GM21390 (cell line): ENCODE data around the gene SORL1-AS1.

Experiments
- ATAC-seq: cut with Tn5 transposase; IDR thresholded peaks from one replicate; pipeline ENCODE4 v1.9.1; 2021; ENCODE audit not compliant: unreplicated experiment

The SORL1-AS1 gene

DNA sequence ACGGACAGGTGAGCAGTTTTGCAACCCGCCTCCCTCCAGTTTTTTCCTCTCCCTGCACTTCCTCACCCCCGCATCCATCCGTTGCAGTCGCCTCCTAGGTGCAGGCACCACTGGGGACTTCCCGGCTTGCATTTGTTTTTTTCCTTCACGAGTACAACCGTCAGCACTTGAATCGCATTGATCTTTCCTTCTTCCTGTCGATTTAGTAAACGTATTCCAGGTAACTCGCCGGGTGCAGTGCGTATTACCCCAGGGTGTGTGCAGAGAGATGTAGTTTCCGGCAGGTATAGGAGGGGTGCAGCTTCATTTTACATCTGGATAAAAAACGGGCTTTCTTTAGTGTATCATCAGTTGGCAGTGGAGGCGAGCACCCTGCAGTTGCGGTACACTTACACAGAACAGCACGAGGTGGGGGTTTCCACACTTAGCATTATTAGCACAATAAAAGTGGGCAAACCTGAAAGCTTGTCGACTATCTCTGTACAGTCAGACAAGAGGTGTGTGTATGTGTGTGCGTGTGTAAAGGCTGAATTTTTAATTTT is at the start of gene SORL1-AS1:
Gene SORL1-AS1, minus strand, starts transcription at position 359 of the 542 bp plus-strand sequence.
- peak; percentile 5 for ATAC-seq

DNA sequence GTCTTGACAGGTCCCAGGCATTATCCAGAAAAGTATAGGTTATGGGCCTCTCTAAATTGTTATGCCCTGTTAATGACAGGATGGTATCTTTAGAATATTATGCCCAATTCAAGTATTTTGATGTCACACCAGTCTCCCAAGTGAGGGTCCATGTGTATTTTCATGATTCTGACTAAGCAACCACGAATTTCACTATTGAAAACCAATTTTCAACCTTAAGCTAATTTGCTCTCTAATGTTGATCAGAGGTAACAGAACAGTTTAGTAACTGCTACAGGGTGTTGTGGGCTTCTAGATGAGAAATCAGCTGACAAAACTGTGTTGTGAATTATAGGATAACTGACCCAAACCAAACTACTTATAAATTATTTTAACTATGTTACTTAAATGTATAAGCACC is 48.0 kb upstream of the SORL1-AS1 start:
- ATAC-seq = no peak

DNA sequence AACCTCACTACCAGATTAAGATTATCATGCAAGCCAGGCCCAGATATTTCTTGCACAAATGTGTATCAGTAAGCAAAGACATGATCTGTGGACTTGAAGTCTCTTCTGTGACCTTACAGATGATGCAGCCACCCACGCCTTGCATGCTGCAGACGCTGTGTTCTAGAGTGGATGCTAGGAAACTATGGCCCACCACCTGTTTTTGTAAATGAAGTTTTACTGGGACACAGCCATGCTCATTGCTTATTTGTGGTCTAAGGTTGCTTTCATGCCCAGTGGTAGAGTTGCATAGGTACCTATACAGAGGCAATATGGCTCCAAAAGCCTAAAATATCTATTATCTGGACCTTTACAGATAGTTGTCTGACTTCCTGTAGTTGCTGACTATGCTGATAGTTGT is 47.5 kb upstream of the SORL1-AS1 start:
- no peak for ATAC-seq

DNA sequence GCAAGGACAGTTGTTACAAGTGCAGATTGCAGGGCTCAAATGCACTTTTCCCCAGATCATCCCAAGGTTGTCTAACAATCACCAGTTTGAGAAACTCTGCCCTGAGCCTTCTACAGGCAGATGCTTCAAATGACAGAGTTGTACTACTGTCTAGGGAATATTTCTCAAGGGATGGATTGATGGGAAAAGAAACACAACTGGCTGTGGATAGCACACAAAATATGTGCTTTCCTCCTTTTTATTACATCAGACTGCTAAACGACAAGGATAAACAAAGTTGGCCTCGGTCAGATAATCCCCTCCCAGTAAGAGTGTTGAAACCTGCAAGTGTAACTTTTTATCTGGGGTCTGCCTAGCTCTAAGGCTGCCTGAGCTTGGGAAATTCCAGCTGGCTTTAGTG is 46.6 kb upstream of the SORL1-AS1 start:
- no peak for ATAC-seq

DNA sequence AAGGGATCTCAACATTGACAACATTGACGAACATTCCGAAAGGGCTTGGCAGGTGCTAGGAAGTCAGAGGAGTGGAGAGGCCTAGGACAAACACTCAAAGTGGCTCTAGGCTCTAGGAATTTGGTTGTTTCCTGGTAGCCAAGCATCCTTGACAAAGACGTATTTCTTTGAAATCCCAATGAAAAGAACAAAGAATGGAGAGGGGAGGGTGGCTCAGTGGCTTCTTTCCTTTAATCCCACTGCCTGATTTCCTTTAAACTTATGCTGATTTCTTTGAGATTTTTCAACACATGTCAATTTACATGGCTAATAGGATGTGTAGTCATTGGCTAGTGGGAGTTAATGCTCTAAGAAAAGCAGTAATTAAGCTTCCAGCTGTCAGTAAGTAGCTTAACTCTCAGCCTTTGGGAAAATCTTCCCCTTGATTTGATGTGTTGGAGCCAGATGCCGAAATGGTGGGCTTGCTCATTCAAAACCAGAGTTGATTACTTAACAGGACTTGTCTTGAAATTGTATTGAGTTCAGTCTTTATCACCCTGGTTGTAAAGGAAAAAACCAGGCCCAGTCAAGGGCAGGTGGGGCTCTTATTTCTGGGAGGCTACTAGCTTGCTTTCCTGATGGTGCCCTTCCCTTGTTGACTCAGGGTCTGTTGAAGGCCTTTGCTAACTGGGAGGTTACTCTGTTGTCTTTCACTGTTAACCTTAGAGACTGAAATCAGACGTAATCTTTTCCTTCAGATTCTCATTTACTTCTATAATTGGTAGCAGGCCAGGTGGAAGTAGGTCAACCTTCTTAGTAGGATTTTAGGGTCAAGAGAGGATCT is 44.6 kb upstream of the SORL1-AS1 start:
- ATAC-seq = no peak

DNA sequence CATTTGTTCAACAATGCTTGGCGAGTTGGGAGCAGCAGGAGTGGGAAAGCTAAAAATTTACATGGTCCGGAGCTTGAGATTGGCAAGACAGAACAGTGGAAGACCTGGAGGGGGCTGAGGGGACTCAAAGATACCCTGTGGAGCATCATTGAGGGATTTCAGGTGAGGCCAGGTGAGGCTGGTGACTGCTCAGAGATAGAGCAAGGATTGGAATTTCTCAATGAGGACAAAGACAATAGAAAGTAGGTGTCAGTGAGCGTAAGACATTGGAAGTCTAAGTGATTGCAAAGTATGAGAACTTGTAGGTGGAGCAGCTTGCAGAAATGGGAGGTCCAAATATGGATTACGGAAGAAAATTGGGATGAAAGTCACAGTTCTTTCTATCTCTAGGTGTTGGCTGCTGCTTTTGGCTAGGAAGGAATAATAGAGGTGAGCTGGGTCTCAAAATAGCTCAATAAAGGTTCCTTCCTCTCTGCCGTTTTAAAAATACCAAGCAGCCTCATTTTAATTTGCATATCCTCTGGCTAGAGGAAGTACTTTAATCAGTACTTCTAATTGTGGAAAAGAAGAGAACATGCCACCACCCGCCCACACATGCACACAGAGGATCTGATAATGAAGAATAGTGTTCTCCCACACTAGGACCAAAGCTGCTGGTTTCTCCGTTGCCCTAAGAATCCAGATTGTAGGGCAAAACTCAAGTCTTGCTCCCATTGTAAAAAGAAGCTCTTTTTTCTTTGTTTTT is 41.8 kb upstream of the SORL1-AS1 start:
- peak; percentile 85 for ATAC-seq

DNA sequence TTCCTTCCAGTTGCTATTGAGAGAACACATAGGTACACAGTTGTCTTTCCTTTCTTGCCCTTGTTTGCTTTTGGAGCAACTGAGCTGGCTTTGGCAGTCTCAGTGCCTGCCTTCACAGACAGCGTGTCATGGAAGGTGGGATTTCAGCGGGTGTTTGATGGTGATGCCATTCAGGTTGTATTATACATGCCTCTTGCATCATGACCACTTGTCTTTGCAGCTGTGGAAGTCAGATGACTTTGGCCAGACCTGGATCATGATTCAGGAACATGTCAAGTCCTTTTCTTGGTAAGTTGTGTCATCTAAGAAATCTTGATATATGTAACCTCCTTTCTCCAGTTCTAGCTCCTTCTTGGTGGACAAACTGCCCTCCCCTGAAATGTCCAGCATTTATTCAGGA is 37.1 kb upstream of the SORL1-AS1 start:
- ATAC-seq = no peak

DNA sequence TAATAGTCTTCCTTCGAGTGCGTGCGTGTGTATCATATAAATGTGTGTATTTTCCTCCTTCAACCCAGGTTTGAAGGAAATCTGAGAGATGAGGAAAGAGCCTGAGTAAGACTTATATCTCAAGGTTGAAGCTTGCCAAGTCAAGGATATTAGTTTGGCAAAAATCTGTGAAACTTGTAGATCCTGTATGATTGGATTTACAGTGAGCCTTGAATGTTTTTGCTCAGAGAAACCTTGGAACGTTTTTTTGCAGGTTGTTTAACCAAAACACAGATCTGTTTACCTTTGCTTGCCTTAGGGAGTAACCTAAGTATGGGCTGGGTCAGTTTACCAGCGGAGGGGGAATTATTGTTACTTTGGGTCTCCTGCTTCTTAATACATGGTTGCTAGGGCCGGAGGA is 35.9 kb upstream of the SORL1-AS1 start:
- ATAC-seq = no peak

DNA sequence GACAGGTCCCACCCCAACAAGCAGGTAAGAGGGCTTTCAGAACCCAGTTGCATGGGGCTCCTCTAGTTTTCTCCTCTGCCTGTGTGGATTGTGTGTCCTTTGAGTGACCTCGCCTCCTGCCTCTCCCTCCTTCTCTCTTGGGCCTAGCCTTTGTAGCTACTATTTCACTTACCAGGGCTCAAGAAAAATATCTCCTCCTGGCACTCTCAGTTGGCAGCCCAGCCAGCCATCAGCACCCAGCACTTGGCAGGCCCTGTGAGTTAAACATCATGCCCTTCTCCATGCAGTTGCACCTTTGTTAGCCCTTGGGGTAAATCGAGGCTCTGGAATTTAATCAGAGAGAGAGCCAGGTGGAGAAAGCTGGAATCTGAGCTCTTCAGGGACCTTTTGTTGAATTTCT is 35.4 kb upstream of the SORL1-AS1 start:
- ATAC-seq = no peak

DNA sequence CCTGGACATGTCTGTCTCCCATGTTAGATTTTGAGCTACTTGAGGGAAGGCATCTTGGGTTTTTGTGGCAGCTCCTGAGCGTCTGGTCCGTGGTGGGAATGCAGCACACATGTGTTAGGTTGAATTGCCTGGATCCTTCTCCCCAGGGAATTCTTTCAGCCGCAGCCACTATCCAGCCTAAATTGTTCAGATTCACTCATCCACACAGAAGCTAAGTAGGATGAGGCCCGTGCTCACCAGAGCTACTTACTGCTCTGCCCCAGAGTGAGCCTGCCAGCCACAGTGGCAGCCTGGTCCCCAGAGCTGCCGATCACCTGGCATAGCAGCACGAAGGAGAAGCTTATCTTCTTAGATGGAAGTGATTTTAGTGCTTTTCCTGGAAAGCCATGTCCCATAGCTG is 34.4 kb upstream of the SORL1-AS1 start:
- no peak for ATAC-seq

DNA sequence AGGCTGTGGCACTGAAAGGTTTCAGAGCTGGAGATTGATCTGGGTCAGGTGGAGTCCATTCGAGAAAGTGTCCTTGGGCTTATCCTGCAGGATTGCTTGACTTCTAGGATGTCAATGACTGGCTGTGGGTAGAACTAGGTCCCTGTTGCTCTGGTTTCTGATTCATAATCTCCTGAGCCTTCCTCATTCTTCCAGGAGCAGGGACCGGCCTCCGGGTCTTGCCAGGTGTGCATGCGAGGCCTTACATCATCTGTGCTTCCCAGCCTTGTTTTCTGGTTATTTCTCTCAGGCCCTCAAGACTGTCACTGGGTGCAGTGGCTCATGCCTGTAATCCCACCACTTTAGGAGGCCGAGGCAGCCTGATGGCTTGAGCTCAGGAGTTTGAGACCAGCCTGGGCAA is 33.3 kb upstream of the SORL1-AS1 start:
- no peak for ATAC-seq

DNA sequence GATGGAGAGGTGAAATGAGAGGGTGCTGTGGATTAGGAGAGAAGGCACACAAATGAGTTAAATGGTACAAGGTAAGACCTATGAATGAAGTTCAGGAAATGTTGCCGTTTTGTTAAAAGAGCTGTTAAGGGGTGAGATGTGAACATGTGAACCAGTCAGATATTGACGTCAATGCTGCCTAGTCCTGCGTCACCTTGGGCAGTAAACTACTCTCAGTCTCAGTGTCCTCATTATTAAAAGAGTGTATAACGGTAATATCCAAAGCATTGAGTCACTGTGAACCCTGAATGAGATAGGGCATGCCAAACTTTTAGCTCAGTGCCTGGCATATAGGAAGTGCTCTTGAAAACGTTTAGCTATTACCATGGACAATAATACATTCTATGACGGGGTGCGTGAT is 32.4 kb upstream of the SORL1-AS1 start:
- no peak for ATAC-seq

DNA sequence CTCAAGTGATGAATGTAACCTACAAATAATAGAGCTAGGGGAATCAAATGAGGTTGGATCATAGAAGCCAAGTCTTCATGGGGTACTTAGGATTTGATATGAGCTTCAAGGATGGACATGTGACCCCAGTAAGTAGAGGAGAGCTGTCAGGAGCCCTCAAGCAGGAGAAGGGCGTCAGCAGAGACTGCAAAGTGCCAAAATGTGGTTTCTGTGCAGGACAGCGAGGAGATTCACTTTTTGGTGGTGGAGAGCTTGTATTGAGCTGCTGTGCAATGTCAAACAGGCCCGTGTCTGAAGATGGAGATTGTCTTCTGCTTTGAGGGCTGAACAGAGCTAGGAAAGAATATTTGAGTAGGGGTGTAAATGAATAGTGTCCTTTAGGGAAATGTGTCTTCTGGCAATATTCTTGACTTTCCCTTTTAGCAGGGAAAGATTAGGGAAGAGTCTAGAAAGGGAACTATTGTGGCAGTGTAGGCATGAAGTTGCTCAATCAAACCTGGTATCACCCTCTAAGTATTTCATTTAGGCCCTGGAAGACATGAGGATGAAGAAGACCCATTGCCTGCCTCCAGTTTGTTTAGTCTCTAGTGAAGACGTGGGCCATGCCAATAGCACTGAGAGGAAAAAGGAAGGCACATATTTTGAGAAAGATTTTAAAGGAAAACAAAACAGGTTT is 31.2 kb upstream of the SORL1-AS1 start:
- no peak for ATAC-seq

DNA sequence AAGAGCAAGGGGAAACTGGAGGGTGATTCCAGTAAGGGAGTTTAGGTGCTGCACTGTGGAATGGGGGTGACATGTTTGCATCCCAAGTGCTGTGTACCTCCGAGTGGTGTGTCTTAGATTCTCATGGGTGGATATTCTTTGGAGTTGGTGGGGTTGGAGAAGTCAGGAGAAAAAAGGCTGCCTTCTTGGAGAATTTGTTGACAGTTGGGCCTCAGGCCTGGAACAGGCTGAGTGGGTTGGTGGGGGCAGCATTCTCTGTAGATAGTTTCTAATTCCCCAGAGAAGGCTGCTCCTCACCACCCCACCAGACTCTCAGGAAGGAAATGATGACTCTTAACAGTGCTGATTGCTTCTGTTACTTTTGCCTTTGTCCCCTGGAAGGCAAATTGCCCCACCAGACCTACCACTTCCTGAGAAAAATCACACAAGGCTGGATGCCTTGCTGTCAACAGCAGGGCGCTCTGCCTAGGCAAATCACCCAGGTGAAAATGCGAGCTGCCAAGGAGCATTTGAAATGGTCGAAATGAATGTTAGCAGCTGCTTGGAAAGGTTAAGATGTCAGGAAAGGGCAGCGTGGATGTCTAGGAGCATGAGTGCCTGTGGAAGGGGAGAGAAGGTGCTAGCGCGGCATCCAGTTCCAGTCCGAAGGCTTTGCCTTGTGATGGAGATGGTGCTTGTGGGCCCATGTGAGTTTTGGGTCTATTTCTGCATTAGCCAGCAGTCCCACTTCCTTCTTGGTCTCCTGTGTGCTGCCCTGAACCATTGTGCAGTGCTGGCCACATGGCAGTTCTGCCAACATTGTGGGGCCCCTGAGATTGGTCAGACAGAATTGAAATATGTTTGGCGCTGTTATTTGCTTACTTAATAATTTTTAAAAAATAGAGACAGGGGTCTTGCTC is 29.7 kb upstream of the SORL1-AS1 start:
- peak; percentile 92 for ATAC-seq

DNA sequence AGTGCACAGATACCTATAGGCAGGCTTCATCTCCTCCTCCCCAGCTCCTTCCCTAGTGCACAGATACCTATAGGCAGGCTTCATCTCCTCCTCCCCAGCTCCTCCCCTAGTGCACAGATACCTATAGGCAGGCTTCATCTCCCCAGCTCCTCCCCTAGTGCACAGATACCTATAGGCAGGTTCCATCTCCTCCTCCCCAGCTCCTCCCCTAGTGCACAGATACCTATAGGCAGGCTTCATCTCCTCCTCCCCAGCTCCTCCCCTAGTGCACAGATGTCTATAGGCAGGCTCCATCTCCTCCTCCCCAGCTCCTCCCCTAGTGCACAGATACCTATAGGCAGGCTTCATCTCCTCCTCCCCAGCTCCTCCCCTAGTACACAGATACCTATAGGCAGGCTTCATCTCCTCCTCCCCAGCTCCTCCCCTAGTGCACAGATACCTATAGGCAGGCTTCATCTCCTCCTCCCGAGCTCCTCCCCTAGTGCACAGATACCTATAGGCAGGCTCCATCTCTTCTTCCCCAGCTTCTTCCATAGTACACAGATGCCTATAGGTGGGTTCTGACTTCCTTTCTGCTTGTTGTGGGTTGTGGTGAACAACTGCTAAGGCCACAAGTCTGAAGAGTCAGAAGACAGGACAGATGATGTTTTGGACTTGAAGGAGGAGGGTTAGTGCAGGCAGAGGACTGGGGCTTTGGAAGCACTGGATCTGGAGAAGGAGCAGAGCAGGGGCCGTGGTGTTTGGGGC is 28.9 kb upstream of the SORL1-AS1 start:
- peak; percentile 44 for ATAC-seq

DNA sequence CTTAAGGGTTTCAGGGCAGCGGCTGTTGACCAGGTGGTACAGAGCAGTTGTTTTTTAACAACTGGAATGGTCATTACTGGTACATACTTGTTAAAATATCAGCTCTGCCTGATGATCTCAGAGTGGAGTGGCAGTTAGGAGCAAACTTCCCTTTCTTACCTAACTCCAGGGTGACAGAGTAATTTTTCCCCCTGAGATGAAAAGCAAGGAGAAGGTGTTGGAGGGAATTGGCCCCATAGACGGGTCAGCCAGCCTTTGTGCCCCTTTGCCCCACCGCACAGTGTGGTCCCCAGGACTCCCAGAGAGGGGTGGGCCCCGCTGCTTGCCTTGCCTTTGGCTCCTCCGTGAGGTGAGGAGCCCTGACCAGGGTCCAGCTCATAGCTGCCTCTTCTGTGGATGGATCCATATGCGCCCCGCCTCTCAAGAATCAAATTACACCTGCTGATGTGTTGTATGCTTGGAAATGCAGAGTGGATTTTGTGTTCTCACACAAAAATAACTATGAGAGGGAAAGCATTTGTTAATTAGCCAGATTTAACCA is 27.0 kb upstream of the SORL1-AS1 start:
- no peak for ATAC-seq

DNA sequence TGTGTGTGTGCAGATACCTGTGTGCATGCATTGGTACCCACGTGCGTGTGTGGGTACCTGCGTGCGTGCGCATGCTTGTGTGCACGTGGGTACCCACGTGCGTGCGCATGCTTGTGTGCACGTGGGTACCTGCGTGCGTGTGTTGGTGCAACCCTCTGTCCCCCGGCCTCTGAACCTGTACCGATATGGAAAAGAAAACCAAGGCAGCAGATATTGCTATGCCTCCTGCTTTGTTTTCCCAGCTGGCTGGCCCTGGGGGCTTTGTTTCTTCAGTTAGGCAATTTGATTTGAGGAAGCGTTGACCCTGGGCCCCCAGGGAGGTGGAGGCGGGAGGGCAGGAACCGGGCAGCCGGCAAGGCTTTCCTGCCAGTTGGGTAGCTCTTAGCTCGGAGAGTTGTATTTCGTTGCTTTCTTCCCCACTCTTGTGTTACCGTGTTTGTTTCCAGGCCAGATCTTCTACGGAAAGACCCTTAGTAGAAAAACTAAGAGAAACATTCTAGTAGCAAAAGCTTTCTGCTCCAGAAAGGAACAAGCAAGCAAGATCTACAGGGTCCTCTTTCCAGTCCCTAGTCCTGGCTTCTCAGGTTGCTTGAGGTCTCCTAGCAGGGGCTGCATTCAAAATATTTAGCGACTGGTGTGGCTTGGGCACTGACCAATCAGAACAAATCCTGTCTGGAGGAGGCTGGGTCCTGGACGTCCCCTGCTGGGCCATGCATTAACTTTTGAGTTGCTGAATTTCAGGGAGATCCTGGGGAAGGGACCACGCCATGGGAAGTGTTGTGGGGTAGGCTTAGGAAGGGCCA is 26.3 kb upstream of the SORL1-AS1 start:
- ATAC-seq = no peak

DNA sequence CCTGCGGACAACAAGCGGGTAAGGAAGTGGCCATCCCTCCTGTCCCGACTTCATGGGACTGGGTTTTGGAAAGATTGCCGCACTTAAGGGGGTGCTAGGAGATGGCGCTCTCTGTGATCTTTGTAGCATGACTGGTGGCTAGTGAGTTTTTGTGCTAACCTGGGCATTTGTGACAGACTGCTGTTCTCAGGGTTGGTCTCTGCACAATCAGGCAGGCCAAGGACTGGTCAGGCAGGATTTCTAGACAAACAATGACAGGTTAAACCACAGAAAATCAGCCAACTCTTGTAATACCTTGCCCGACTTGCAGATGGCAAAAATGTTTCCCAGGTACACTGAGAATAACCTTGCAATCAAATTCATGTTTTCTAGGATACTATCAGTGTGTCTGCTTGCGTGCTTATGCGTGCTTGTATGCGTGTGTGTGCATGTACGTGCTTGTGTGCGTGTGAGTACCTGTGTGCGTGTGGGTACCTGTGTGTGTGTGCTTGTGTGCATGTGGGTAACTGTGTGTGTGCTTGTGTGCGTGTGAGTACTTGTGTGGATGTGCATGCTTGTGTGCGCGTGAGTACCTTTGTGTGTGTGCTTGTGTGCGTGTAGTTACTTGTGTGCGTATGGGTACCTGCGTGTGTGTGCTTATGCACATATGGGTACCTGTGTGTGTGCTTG is 25.6 kb upstream of the SORL1-AS1 start:
- no peak for ATAC-seq
